NCI-H2081 treated with DMSO at 0.1 percent for 48 hours (cell line): ENCODE results near the gene RBPJ.
"Not testable (repeated sequence)": the region's sequence is repeated elsewhere in the genome, so short reads cannot be mapped to it uniquely, and the experiment has no call there.

Experiments
- DNase-seq: peaks from one replicate; lab custom pipeline; 2025; lab: John Stamatoyannopoulos, UW

The RBPJ gene

DNA sequence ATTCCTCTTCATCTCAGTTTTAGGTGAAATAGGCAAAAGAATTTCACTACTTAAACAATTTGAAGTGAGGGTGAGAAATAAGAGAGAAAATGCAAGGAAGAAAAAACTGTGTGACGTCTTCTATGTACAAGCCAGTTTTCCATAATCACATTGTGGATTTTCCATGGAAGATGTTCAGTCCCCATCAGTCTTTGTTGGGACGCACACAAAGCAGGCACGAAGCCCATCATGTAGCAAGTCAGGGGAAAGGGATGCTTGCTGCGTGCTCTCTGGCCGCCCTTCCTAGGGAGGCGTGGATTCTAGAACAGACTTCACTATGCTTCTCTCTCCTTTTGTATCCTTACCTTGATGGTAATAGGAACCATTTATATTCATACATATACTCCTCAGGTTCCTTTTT, 54.7 kb downstream of the RBPJ start:
- DNase-seq: no peak

DNA sequence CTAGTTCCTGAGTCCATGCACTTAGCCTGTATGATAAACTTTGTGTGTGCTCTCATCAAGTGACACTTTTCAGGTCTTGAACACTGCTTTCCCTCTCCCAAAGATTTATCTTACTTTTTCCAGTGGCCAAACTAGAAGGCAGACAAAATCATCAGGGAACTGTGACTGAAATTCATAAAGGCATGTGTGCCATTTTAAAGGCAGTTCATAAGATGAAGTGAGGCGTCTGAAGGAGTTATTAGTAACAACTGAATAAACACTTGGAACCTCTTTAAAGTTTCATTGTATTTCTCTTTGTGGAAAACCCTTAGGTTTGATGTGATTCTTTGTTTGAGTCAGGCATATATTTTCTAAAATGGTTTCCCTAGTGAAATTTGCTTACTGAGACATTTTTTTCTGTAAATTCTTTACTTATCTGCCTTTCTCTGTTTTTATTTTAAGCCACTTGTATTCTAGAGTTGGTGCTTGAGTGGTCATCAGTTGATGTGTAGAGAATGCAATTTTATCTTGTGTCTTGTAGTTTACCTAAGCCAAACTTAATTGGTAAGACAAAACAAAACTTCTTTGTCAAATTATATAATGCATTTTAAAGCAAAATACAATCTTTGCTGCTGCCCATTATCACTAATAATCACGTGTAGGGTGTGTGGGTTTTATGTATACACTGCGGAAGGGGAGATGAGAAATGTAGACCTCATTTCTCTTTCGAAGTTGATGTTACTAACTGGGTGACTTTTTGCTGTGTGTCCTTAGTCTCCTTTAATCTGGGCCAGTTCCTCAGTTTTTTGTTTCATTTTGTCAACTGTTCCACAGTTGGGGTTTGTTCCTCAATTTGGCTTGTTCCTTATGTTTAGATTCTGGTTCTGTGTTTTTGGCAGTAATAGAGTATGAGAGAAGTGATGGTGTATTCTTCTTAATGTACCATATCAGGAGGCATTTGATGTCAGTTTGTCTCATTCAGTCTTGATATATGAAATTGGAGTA, 56.8 kb downstream of the RBPJ start:
- DNase-seq: no peak

DNA sequence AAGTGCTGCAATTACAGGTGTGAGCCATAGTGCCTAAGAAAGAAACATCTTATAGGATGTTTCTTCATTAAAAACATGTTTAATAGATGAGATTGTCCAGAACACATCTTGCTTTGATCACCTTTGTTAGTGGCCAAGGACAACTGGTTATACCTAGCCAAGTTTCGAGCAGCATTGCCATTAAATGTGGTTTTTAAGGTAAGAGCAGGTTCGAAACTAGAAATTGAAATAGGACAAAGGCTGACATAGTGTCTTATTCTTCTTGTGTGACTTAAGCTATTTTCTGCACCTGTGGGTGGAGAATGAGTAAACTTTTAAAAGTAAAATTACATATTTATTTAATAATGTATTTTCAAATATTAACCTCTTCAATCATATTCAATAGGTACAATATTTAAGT, 59.0 kb downstream of the RBPJ start:
- DNase-seq: no peak

DNA sequence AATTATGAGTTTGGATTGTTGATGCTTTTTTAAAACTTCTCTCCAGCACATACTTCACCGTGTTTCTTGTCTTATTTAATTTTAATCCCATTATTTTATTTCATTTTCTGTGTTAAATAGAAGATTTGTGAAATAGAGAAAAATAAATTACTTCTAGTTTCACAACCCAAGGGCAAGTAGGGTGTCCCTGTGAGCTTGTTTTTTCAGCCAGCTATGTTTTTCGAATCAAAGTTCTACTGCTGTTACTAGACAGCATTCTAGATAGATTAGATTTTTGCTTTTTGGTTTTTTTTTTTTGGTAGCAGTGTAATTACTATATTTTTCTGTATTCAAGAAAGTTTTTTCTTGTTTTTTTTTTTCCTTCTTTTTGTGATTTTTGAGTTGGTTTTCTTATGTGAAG, 59.9 kb downstream of the RBPJ start:
- DNase-seq: no peak

DNA sequence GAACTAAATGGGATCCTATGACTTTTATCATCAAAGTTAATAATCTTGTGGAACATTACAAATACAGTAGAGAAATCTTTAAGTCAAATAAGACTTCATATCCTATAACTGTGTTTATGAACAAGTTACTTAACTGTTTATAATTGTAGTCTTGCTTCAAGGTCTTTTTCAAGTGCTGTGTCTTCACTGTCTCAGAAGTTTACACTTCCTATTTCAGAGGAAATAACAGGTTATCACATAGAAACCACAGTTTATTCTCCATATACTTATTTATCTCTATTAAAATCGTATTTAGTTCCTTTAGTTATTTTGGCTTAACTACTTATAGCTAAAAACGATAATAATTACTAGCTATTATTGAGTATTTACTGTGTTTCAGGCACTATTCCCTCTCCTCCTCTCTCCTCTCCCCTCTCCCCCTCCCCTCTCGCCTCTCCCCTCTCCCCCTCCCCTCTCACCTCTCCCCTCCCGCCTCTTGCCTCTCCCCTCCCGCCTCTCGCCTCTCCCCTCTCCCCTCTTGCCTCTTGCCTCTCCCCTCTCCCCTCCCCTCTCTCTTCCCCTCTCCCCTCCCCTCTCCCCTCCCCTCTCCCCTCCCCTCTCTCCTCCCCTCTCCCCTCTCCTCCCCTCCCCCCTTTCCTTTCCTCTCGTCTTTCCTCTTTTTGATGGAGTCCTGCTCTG, 63.7 kb downstream of the RBPJ start:
- no peak for DNase-seq

DNA sequence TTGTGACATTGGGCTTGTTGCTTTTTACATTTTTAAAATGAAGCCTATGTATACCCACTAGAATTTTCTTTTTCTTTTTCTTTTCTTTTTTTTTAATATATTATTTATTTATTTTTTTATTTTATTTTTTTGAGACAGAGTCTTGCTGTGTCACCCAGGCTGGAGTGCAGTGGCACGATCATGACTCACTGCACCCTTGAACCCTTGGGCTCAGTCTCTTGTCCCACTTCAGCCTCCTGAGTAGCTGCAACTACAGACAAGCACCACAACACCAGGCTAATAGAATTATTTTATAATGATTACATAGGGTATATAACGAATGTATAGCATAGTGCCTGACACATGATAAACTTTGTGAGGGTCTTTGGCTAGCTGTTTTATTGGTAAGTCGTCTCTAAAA, 64.9 kb downstream of the RBPJ start:
- DNase-seq: no peak

DNA sequence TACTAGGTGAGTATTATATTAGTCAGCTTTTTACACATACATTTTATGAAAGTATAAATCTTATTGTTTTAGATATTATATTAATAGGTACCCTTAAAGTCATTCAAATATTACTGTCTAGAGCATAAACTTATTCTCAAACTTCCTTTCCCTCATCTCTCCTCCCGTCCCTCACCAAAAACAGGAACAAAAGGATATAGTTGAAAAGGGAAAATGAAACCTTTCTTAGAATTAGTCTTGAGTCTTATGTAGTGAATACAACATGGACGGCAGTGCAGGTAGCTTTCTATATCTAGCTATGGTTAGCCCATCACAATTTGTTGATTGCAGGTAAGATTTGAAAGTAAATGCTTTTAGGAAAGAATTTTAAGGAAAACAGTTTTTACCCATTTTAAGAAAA, 65.6 kb downstream of the RBPJ start:
- DNase-seq: no peak

DNA sequence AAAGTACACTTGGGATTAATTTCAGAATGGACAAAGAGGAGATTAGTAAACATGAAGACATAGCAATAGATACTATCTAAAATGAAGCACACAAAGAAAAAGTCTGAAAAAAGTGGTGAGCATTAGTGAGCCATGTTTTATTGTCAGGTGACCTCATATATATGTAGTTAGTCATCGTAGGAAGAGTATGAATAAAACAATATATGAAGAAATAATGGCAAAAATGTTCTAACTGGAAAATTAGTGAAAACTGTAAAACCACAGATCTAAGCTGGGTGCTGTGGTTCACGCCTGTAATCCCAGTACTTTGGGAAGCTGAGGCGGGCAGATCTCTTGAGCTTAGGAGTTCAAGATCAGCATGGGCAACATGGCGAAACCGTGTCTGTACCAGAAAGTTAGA, 67.9 kb downstream of the RBPJ start:
- DNase-seq: no peak

DNA sequence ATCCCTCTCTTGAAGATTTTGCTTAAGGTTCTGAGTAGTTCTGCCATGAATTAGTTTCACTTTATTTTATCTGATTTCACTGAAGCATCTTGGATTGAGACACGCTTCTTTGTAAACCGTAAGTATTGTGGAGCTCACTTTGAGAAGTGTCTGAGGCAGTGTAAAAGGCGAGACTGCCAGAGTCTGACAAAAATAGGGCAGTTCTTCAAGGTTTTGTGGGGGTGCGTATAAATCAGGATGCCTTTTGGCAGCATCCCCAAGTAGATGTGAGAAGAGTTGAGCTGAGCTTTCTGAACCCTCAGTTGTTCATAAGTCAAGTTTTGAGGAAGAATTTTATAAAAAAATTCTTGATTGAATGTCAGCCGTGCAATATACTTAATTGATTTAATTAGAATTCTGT, 76.3 kb downstream of the RBPJ start:
- no peak for DNase-seq

DNA sequence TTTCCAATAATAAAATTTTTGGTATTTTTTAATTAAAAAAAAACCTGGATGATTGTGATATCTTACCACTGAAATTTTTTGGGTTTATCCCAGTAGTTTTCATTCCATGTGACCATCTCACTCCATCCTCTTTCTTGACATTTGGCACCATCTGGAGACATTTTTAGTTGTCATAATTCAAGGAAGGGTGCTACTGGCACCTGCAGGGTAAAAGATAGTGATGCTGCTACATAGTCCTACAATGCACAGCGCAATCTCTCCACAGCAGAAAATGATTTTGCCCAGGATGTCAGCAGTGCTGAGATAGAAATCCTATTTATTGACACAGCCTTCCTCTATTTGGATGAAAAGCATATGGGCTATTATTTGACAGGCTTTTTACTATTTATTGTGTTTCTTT, 79.3 kb downstream of the RBPJ start:
- no peak for DNase-seq

DNA sequence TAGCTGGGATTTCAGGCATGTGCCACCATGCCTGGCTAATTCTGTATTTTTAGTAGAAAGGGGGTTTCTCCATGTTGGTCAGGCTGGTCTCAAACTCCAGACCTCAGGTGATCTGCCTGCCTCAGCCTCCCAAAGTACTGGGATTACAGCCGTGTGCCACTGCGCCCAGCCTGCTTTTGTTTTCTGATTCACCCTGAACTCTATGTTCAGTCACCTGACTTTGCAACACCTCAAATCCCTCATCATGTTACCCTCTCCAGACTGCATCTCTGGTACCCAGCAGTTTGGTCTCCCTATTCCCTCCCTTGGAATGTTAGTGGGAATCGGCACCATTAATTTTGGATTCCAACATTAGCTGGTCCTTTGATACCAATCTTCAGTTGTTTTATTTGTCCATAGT, 81.2 kb downstream of the RBPJ start:
- DNase-seq: not testable (repeated sequence)

DNA sequence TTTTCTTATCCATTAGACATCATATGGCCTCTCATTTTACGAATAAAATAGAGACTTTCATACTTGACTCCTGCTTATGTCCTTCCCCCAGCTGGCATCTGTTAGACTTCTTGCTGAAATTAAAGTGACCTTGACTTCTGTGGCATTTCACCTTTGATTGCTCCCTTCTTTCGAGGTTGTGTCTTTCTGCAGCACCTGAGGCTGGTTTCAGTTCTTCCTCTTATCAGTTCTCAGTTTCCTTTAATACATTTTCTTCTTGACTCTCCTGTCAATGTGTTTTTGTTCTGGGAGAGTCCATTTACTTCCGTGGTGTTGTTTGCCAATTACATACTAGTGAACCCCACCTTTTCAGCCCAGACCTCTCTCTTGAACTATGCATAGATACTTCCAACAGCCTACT, 81.6 kb downstream of the RBPJ start:
- no peak for DNase-seq

DNA sequence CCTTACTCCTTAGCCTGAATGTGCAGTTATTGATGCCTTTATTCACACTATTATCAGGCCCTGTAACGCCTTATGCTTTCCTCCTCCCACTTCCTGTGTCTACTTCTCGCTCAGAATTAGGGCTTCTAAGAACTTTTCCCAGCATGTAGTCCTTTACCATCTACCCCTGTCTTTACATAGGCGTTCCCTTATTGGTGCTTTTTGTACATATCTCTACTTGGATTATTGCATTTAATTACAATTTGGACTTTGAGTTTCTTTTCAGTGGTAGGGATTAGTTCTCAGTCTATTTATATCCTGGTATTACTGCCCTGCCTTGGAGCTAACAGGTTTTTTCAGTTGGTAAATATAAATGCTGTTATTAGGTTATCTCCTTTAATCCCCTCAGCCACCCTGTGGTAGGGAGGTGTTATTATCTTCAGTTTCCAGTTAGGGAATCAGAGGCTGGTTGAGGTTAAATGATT, 84.0 kb downstream of the RBPJ start:
- DNase-seq: no peak

DNA sequence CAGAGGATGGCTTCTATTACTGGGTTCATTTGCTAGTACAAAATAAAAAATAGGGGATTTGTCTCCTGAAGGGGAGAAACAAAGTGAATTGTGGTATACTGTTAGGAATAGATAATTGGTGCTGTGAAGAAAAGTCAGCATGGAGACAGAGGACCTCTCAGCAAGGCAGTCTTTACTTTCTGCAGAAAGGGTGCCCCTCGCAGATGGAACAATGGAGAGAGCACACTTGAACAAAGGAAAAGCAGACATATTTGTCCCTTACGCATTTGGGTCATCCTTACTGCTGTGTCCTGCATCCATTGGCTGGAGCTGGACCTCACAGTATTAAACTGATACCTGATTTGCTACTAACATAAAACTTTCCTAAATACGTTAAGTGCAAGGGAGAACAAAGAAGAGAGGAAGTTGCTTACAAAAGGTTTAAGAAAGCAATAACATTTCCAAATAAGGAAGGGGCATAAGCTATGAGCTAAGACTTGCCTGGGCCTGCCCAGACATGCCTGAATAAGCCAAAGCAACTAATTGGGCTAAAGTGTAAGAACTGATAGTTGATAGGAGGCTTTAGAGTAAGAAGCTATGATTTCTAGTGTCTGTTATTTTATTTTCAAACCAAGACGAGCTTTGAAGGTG, 85.6 kb downstream of the RBPJ start:
- no peak for DNase-seq

DNA sequence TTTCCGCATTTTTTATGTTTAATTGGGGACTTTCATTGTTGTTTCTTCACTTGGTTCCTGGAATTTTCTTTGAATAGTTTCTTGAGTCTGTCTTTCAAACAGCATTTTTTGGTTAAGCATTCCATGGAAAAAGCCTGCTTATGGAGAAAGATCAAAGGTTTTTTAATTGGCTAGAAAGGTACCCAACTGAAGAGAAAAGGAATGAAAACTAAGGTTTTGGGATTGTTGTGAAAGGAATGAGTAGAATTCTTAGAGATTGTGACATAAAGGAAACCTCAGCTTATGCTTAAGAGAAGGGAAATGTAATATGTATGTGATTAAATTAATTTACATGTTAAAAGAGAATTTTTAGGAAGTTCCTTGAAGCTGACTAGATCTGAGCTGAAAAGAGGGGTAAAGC, 86.7 kb downstream of the RBPJ start:
- DNase-seq: no peak

DNA sequence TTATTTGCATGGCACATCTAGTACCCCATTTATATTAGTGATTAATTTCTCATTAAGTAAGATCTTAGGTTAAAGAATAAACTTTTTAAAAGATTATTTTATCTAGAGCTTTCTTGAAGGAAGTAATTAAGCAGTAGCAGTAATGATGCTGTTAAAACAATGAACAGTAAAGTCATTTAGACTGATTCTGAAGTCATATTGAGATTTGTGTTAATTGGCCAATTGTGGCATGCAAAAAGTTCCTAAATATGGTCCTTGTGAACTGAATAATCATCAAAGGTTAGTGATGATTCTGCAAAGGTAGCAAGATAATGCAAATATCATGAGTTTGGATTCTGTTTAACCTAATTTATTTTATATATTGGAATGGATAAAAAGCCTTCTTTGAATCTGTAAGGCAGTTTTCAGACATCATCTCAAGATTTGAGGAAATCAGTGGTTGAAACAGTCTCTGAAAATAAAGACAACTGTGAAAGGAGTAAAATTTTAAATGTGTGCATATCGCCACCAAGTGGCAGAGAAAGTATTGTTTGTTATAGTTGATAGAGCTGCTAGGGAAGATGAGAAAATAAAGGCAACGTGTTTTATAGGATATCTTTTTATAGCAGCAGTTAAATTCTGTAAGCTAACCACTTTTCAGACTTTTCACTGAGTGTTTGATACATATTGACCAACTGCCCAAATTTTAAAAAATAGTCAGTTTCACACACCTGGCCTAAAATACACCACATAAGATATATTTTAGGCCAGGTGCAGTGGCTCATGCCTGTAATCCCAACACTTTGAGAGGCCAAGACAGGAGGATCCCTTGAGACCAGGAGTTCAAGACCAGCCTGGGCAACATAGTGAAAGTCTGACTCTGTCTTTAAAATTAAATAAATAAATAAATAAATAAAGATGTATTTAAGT, 89.8 kb downstream of the RBPJ start:
- DNase-seq: peak; percentile 47

DNA sequence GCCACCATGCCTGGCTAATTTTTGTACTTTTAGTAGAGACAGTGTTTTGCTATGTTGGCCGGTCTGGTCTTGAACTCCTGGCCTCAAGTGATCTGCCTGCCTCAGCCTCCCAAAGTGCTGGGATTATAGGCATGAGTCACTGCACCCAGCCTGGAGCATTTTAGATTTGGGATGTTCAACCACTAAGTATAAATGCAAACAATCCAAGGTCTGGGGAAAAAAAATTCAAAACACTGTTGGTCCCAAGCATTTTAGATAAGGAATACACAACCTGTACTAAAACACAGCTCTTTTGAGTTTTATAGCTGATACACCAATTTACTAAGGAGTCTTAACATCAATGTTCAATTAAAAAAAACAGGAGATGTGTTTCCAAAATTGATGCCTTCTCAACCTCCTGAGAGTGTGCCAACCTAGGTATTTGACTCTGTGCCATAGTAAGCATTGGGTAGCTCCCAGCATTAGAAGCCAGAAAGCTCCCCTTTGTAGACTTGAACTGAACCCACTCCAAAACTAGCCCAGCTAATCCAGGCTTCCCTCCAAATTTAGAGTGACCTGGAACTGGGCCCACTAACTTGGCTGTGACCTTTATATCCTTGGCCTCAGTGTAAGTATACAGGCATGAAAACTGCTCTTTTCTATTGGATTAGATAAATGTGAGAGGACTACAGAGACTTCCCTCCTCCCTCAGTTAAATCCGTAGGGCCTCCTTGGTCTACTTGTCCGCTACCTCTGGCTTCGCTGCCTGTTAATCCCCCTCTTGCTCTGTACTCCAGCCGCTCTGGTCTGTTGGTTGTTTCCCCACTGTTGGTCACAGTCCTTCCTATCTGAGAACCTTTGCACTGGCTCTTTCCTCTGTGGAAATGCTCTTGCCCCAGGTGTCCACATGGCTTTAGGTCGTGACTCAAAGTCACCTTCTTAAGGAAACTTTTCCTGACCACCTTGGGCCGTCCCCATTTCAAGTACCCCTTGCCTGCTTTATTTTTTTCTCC, 91.9 kb downstream of the RBPJ start:
- no peak for DNase-seq

DNA sequence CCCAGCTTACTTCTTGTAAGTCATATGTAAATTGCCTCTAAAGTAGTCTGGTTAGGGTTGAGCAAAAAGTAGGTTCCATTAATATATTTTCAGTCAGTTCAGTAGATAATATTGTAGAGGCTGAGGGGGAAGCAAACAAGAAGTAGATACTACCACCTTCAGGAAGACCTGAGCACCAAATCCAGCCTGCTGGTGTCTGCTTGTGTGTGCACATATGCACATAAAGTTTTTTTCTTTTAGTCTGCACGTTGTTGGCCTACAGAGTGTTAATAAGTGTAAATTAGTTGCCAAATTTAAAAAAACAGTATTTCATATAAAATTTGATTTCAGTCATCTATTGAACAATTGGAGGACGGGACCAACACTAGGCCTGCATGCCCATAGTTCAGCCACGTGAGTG, 92.8 kb downstream of the RBPJ start:
- DNase-seq: no peak

DNA sequence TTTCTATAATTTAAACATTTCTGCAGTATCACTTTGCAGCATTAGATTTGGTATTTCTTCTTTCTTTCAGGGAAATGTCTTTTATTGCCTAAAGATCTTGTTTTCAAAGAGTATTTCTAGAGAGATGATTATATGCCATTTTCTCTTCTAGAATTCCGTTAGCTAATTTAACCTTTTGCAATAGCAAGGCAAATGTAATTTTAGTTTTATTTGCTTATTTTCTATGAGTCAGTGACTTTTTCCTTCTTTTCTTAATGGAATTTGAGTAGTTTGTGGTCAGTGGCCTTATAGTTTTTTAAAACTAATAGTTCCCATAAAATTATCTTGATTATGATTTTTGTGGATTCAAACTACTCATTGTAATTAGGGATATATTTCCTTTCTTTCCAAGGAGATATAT, 97.3 kb downstream of the RBPJ start:
- no peak for DNase-seq

DNA sequence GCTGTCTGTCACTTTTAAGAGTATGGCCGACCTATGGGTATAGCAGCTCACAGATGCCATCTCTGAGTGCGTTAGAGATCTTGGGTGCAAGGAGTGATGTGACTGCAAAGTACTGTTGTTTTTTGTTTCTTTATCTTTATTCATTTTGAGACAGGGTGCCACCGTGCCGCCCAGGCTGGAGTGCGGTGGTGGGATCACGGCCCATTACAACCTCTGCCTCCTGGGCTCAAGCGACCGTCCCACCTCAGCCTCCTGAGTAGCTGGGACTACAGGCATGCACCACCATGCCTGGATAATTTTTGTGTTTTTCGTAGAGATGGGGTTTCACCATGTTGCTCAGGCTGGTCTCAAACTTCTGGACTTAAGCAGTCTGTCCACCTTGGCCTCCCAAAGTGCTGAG, 98.0 kb downstream of the RBPJ start:
- no peak for DNase-seq

DNA sequence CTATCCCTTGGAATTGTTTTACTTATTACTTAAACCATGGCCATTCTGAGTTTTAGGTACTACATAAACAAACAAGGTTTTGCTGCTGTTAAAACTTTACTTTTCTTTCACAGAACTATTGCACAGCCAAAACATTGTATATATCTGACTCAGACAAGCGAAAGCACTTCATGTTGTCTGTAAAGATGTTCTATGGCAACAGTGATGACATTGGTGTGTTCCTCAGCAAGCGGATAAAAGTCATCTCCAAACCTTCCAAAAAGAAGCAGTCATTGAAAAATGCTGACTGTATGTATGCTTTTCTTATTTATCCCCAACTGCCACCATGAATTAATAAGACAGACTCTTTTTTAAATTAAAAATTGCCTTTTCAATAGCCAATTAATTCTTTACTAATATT, 99.6 kb downstream of the RBPJ start:
- DNase-seq: no peak
